Spleen (tissue), 11 donors: ENCODE results near the gene PACSIN2. TPM values are rescaled to one million over a fixed set of nuclear protein-coding genes. Genes with fewer than 3 reads are reported as not detected.

ENCODE experiments used
- DNase-seq: peaks from one replicate; pipeline ENCODE4 v3.0.0-alpha.2; 2020
- H3K27ac ChIP-seq, 8 donors: fragments of 200-600 bp; sonication (generic) in 7 of 8; 1 replicate in 4 of 8; 2 replicates in 4 of 8; pipeline versions ENCODE4 v1.5.0 to v1.8.0; 2016 to 2021; ENCODE audit warnings: inconsistent platforms in 4 of 8, mild to moderate bottlenecking in 4 of 8, moderate library complexity in 1 of 8
- H3K27me3 ChIP-seq, 7 donors: fragments of 200-600 bp; sonication (generic) in 6 of 7; replicated peaks in 1 of 7; 1 replicate in 4 of 7; 2 replicates in 3 of 7; pipeline versions ENCODE4 v1.5.0 to v1.8.0; 2016 to 2021; ENCODE audit warnings: inconsistent platforms in 3 of 7, mild to moderate bottlenecking in 1 of 7
- H3K36me3 ChIP-seq, 6 donors: fragments of 200-600 bp; sonication (generic) in 5 of 6; 1 replicate in 4 of 6; 2 replicates in 2 of 6; pipeline versions ENCODE4 v1.5.0 to v1.8.0; 2016 to 2021; ENCODE audit warnings: inconsistent platforms in 2 of 6
- H3K4me1 ChIP-seq, 6 donors: fragments of 200-600 bp; sonication (generic) in 5 of 6; 1 replicate in 3 of 6; 2 replicates in 3 of 6; pipeline versions ENCODE4 v1.5.0 to v1.8.0; 2016 to 2021; ENCODE audit warnings: inconsistent platforms in 3 of 6
- H3K4me3 ChIP-seq, 8 donors: fragments of 200-600 bp; sonication (generic) in 7 of 8; 1 replicate in 4 of 8; 2 replicates in 4 of 8; pipeline versions ENCODE4 v1.5.0 to v1.8.0; 2016 to 2021; ENCODE audit warnings: inconsistent platforms in 4 of 8, mild to moderate bottlenecking in 4 of 8, moderate library complexity in 2 of 8
- H3K9me3 ChIP-seq, 8 donors: fragments of 200-600 bp; sonication (generic) in 7 of 8; 1 replicate in 4 of 8; 2 replicates in 4 of 8; pipeline versions ENCODE4 v1.5.0 to v1.8.0; 2016 to 2021; ENCODE audit warnings: inconsistent platforms in 4 of 8
- POLR2A ChIP-seq, 3 donors: fragments of 450-650 bp; IDR thresholded peaks; one replicate each; pipeline ENCODE4 v1.5.1; 2017; ENCODE audit warnings: antibody characterized with exemption in 3 of 3, mild to moderate bottlenecking in 1 of 3
- POLR2AphosphoS5 ChIP-seq, 3 donors: sonication (generic); formaldehyde crosslinking; IDR thresholded peaks; one replicate each; pipeline ENCODE4 v1.5.1; 2017; ENCODE audit warnings: antibody characterized with exemption in 3 of 3
- WGBS, 5 donors: extraction: QIAGEN DNeasy Blood & Tissue Kit in 3 of 5; methylation state at CpG; one replicate each; pipeline versions ENCODE4 v1.1.5 to v1.1.7; 2013 to 2018; 5-methylcytosine and 5-hydroxymethylcytosine counted together
- intact Hi-C: fragments of 100-400 bp; cut with DNase I; formaldehyde crosslinking; loops from one replicate; pipeline ENCODE4 v1.15.0; 2023; ENCODE audit warnings: low total_unique reads
- polyA plus RNA-seq, 3 donors: library from polyadenylated mRNA; stranded (reverse); fragments of 200-250 nt; gene quantifications; one replicate each; pipeline ENCODE4 v1.2.1, GENCODE V29; 2013
- total RNA-seq, 7 donors: library from RNA; depleted of rRNA in 3 of 7; stranded (reverse); fragments of >200 nt in 3 of 7; fragmentation: NEBNext Ultra II Directional in 4 of 7; extraction: Animal tissue kit (Norgen Biotek cat#: 25700) in 4 of 7; gene quantifications; one replicate each; pipeline versions ENCODE4 v1.1.0 to v1.2.1, GENCODE V29; 2016 to 2021
- TF ChIP-seq, protein P1 (sequence below), 11 experiments: fragments of 200-600 bp in 7 of 11; fragments of 450-650 bp in 4 of 11; sonication (generic) in 4 of 11; IDR thresholded peaks in 8 of 11; conservative IDR thresholded peaks in 3 of 11; 1 replicate in 7 of 11; 2 replicates in 4 of 11; pipeline versions ENCODE4 v1.4.0 to v1.8.0; 2016 to 2021; ENCODE audit warnings: antibody characterized with exemption in 11 of 11, inconsistent platforms in 4 of 11, mild to moderate bottlenecking in 1 of 11
- donor health status: healthy with polysubstance abuse.
- donor health status: DM: no; HTN: no; CAD: no; lungs with moderate emphysema.
- donor health status: DM: no; HTN: no; CAD: no.
- donor health status: Bipolar disorder and iron deficiency.
- donor health status: healthy.
- donor health status: DM: no; HTN: no; CAD: no.
- donor health status: DM: yes; HTN: yes; CAD: no.

The PACSIN2 gene
- total and polyA plus RNA-seq, 10 donors, result 24.2 to 98.1 (median 64.2) TPM

GRCh38 chr22:42873356-42873755 lies 141.6 kb downstream of the PACSIN2 start:
- H3K4me3 ChIP-seq, result no peak overlapping the region
- no peaks in the 10 kb centered on the region for H3K27me3 ChIP-seq
- H3K36me3 ChIP-seq, result peaks cover 0 to 99% (median 85%) of the 10 kb centered on the region in 6 donors
- intact Hi-C loops, result no loop called here
- no peak overlapping the region for H3K27ac ChIP-seq
- no peaks in the 10 kb centered on the region for H3K9me3 ChIP-seq
- TF ChIP-seq POLR2AphosphoS5 (IDR thresholded peaks at IDR 0.05), result no peak
- no peak for TF ChIP-seq POLR2A (IDR thresholded peaks at IDR 0.05)
- TF ChIP-seq, protein P1, sequence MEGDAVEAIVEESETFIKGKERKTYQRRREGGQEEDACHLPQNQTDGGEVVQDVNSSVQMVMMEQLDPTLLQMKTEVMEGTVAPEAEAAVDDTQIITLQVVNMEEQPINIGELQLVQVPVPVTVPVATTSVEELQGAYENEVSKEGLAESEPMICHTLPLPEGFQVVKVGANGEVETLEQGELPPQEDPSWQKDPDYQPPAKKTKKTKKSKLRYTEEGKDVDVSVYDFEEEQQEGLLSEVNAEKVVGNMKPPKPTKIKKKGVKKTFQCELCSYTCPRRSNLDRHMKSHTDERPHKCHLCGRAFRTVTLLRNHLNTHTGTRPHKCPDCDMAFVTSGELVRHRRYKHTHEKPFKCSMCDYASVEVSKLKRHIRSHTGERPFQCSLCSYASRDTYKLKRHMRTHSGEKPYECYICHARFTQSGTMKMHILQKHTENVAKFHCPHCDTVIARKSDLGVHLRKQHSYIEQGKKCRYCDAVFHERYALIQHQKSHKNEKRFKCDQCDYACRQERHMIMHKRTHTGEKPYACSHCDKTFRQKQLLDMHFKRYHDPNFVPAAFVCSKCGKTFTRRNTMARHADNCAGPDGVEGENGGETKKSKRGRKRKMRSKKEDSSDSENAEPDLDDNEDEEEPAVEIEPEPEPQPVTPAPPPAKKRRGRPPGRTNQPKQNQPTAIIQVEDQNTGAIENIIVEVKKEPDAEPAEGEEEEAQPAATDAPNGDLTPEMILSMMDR (IDR thresholded peaks at IDR 0.05 in 8 of 11, conservative IDR thresholded peaks at IDR 0.05 in 3 of 11), result no peak
- H3K4me1 ChIP-seq, result peaks cover 0 to 4% (median 0%) of the 10 kb centered on the region in 6 donors
- no peak for DNase-seq

DNA sequence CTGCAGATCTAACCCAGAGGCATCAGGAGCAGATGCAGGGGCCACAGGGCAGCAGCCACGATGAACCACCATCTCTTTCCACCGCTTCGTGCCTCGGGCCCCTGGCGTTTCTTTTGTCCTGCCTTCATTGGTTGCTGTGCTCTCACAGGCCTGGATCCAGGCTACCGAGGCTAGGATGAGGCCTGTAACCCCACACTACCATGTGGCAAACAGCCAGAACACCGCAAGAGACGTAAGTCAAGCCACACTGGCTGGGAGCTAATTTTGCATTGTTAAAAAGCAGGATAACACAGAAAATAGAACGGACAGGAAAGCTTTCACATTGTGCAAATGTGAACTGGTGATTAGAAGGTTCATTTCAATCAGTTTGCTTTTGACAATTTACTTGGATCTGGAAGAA lies 142.1 kb downstream of the PACSIN2 start:
- DNase-seq, result no peak
- Histone ChIP-seq H3K4me3 (no peak overlapping the region), H3K27me3 (no peaks in the 10 kb centered on the region), H3K4me1 (peaks cover 0 to 8% (median 1%) of the 10 kb centered on the region in 6 donors), H3K36me3 (peaks cover 0 to 94% (median 80%) of the 10 kb centered on the region in 6 donors), H3K9me3 (no peaks in the 10 kb centered on the region), H3K27ac (no peak overlapping the region)
- TF ChIP-seq POLR2AphosphoS5 (IDR thresholded peaks at IDR 0.05) (peak in 1 of 3 donors; percentile 7), POLR2A (IDR thresholded peaks at IDR 0.05) (no peak)
- TF ChIP-seq, protein P1 (IDR thresholded peaks at IDR 0.05 in 8 of 11, conservative IDR thresholded peaks at IDR 0.05 in 3 of 11), result no peak
- intact Hi-C loops, result no loop called here
- 90 to 93% (median 91%) methylated on average over 9 of the region's 9 CpGs for WGBS, 5 donors

- Histone ChIP-seq H3K27ac (no peak overlapping the region), H3K4me3 (no peak overlapping the region), H3K27me3 (no peaks in the 10 kb centered on the region), H3K9me3 (no peaks in the 10 kb centered on the region), H3K4me1 (peaks cover 0 to 19% (median 8%) of the 10 kb centered on the region in 6 donors), H3K36me3 (peaks cover 0 to 79% (median 66%) of the 10 kb centered on the region in 6 donors)
- intact Hi-C loops, result no loop called here
- WGBS, 5 donors, result 93 to 95% (median 94%) methylated on average over 30 to 31 of the region's 31 CpGs
- TF ChIP-seq POLR2A (IDR thresholded peaks at IDR 0.05) (no peak), POLR2AphosphoS5 (IDR thresholded peaks at IDR 0.05) (no peak)
- TF ChIP-seq, protein P1 (IDR thresholded peaks at IDR 0.05 in 8 of 11, conservative IDR thresholded peaks at IDR 0.05 in 3 of 11), result no peak
- DNase-seq, result no peak
Measured at GRCh38 chr22:42871146-42872050, 143.6 kb downstream of the PACSIN2 start.

DNA sequence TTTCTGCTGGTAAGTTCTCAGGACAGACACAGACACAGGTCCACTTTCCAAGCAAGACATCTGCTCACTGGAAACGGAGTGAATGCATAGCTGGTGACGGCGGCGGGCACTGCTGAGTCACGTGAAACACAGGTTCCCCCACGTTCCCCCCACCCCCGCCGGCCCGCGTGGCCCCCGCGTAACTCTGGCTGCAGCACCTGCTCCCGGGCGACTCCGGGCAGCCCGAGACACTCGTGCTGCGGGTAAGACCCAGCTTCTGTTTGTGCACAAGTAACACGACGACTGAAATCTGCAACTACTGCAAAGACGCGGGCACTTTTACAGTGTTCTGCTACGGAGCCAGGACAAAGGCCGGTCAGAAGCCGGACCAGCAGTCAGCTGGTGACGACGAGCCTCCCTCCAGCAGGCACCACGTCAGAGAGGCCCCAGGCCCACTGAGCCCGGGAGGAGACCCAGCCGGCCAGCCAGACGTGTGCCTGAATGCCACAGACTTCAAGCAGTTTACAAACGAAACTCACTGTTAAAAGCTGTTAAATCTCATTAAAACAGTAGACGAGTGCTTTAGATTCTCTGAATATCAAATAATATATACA lies 145.0 kb downstream of the PACSIN2 start:
- Histone ChIP-seq H3K4me1 (peaks cover 0 to 22% (median 8%) of the 10 kb centered on the region in 6 donors), H3K36me3 (peaks cover 0 to 65% (median 52%) of the 10 kb centered on the region in 6 donors), H3K27me3 (no peaks in the 10 kb centered on the region), H3K4me3 (no peak overlapping the region), H3K9me3 (no peaks in the 10 kb centered on the region), H3K27ac (no peak overlapping the region)
- intact Hi-C loops, result no loop called here
- 88 to 91% (median 90%) methylated on average over 33 of the region's 33 CpGs for WGBS, 5 donors
- TF ChIP-seq POLR2A (IDR thresholded peaks at IDR 0.05), result no peak
- TF ChIP-seq, protein P1 (IDR thresholded peaks at IDR 0.05 in 8 of 11, conservative IDR thresholded peaks at IDR 0.05 in 3 of 11), result no peak
- peak in 1 of 3 donors; percentile 18 for TF ChIP-seq POLR2AphosphoS5 (IDR thresholded peaks at IDR 0.05)
- DNase-seq, result no peak
